H1 (cell line): ENCODE measurements around the gene GRK5.

ENCODE experiments used
- CEBPB ChIP-seq: IDR thresholded peaks from 2 replicates; pipeline ENCODE4 v1.6.1; 2012; ENCODE audit warnings: low read depth, low read length
- EP300 ChIP-seq, 2 experiments: IDR thresholded peaks; 1 replicate in 1 of 2; 2 replicates in 1 of 2; pipeline ENCODE4 v1.6.1; 2011 to 2012; ENCODE audit warnings: low read depth in 2 of 2, low read length in 2 of 2, mild to moderate bottlenecking in 2 of 2, borderline replicate concordance in 1 of 2, inconsistent platforms in 1 of 2, moderate library complexity in 1 of 2
- EZH2 ChIP-seq: fragments of 200-600 bp; sonication (generic); IDR thresholded peaks from 2 replicates; pipeline ENCODE4 v1.7.1; 2012; ENCODE audit warnings: low read depth, mild to moderate bottlenecking, moderate library complexity, low read length, inconsistent platforms; ENCODE audit not compliant: severe bottlenecking
- GABPA ChIP-seq: IDR thresholded peaks from 2 replicates; pipeline ENCODE4 v1.6.1; 2011; ENCODE audit warnings: mild to moderate bottlenecking, low read length, moderate library complexity, borderline replicate concordance; ENCODE audit not compliant: insufficient read depth
- POLR2A ChIP-seq, 2 experiments: IDR thresholded peaks; 1 replicate in 1 of 2; 2 replicates in 1 of 2; pipeline ENCODE4 v1.6.1; 2011; ENCODE audit warnings: low read depth in 2 of 2, low read length in 2 of 2, mild to moderate bottlenecking in 2 of 2; ENCODE audit errors: control extremely low read depth in 1 of 2
- POLR2AphosphoS5 ChIP-seq: IDR thresholded peaks from 2 replicates; pipeline ENCODE4 v1.6.1; 2011; ENCODE audit warnings: low read depth, low read length
- POU5F1 ChIP-seq: IDR thresholded peaks from 2 replicates; pipeline ENCODE4 v1.6.1; 2011; ENCODE audit warnings: low read depth, mild to moderate bottlenecking, low read length, moderate library complexity
- RBBP5 ChIP-seq: IDR thresholded peaks from 2 replicates; pipeline ENCODE4 v1.7.1; 2012; ENCODE audit warnings: low read depth, mild to moderate bottlenecking, inconsistent platforms, low read length, moderate library complexity, borderline replicate concordance
- YY1 ChIP-seq: IDR thresholded peaks from 2 replicates; pipeline ENCODE4 v1.6.1; 2011; ENCODE audit warnings: low read depth, mild to moderate bottlenecking, low read length
- TF ChIP-seq, protein P1 (sequence below), 3 experiments: IDR thresholded peaks; 1 replicate in 2 of 3; 2 replicates in 1 of 3; pipeline versions ENCODE4 v1.5.1 to v1.6.1; 2011; ENCODE audit warnings: low read length in 3 of 3, mild to moderate bottlenecking in 3 of 3, inconsistent platforms in 2 of 3, low read depth in 1 of 3, moderate library complexity in 1 of 3; ENCODE audit not compliant: insufficient read depth in 1 of 3; ENCODE audit errors: control extremely low read depth in 1 of 3

DNA sequence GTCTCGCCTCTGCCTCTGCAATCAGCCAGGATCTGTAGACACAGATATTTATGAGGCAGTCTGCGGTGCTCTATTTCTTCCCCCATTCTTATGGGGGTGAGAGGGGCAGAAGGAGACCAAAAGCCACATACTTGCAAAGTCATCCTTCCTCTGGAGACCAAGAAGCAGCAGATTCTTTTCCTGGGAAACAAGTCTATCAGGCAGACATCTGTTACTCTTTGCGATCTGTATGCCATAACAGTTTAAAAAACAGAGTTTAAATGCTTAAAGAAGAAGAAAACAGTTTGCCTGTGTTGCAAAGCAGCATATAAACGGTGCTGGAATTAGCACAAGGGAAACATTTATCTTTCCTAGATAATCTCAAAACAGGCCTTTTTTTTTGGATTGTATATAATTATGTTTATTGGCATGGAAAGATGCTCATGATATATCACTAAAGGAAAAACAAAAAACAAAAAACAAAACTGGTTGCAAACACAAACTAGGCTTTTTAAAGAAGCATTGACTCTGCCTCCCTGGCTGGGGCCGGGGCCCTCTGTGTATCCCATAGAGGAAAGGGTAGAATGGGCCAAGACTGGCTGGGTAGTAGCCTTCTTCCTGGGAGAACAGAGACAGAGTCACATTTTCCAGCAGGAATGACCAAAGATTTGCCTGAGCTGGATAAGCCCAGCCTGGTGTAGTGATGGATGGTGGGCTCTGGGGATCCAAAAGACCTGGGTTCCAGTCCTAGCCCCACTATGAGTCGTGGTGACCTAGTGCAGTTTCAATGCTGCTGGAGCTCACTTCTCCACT, 284.8 kb downstream of the GRK5 start:
- no peak for TF ChIP-seq CEBPB
- TF ChIP-seq, protein P1, sequence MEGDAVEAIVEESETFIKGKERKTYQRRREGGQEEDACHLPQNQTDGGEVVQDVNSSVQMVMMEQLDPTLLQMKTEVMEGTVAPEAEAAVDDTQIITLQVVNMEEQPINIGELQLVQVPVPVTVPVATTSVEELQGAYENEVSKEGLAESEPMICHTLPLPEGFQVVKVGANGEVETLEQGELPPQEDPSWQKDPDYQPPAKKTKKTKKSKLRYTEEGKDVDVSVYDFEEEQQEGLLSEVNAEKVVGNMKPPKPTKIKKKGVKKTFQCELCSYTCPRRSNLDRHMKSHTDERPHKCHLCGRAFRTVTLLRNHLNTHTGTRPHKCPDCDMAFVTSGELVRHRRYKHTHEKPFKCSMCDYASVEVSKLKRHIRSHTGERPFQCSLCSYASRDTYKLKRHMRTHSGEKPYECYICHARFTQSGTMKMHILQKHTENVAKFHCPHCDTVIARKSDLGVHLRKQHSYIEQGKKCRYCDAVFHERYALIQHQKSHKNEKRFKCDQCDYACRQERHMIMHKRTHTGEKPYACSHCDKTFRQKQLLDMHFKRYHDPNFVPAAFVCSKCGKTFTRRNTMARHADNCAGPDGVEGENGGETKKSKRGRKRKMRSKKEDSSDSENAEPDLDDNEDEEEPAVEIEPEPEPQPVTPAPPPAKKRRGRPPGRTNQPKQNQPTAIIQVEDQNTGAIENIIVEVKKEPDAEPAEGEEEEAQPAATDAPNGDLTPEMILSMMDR (IDR thresholded peaks at IDR 0.05; ENCODE audit: control extremely low read depth in 1 of 3, insufficient read depth in 1 of 3, low read depth in 1 of 3, low read length in 3 of 3), result no peak
- TF ChIP-seq GABPA, result no peak
- TF ChIP-seq POU5F1, result no peak
- no peak for TF ChIP-seq EP300 (IDR thresholded peaks at IDR 0.05; ENCODE audit: borderline replicate concordance in 1 of 2, low read depth in 2 of 2, low read length in 2 of 2)
- no peak for TF ChIP-seq POLR2A (IDR thresholded peaks at IDR 0.05; ENCODE audit: control extremely low read depth in 1 of 2, low read depth in 2 of 2, low read length in 2 of 2)
- no peak for TF ChIP-seq RBBP5
- TF ChIP-seq EZH2, result no peak
- no peak for TF ChIP-seq YY1
- TF ChIP-seq POLR2AphosphoS5, result no peak
